ENCODE measurements around the gene CMBL. TPM values are rescaled to one million over a fixed set of nuclear protein-coding genes. Genes with fewer than 3 reads are reported as not detected.

The CMBL gene
- total RNA-seq, 2 experiments from 2014 or later, result 0.36 TPM; not detected in 1

DNA sequence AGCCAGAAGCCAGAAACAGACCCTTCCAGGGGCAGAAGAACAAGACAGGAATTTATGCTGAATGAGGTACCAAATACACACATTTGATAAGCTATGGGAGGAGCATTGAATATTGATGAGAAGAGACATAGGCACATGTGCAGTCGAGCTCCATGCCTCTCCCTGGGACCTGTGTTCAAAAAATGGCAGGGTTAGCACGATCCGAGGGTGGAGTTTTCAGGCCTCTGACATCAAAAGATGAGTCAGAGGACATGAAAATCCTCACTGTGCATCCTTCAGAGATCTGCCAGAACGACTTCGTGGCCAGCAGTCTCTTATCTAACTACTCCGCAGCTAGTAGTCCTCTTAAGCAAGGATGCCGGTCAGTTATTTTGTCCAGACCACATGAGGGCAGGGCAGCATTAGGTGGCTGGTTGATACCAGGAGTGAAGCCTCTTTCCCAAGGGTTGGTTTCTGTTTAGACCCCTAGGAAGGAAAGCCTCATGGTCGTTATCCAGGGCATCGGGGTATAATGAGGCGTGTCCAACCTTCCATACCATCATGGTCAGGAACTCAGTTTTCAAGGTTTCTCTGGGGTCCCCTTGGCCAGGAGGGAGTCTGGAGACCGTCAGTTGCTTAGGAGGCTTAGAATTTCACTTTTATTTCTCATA is 11.6 kb upstream of the CMBL start:
- Histone ChIP-seq H3K27ac (ENCODE audit: low read depth in 1 of 2, low read length in 2 of 2) (no peak overlapping the region), H3K9me3 (ENCODE audit: control insufficient read depth in 1 of 2, insufficient read depth in 1 of 2, low read length in 2 of 2) (no peaks in the 10 kb centered on the region), H3K4me1 (ENCODE audit: insufficient read depth, low read length) (no peaks in the 10 kb centered on the region), H3K4me3 (ENCODE audit: low read length) (no peak overlapping the region), H3K27me3 (ENCODE audit: control insufficient read depth in 1 of 2, insufficient read depth in 2 of 2, low read length in 2 of 2) (no peaks in the 10 kb centered on the region), H3K36me3 (ENCODE audit: insufficient read depth, low read length) (no peaks in the 10 kb centered on the region)
- TF ChIP-seq, protein P1, sequence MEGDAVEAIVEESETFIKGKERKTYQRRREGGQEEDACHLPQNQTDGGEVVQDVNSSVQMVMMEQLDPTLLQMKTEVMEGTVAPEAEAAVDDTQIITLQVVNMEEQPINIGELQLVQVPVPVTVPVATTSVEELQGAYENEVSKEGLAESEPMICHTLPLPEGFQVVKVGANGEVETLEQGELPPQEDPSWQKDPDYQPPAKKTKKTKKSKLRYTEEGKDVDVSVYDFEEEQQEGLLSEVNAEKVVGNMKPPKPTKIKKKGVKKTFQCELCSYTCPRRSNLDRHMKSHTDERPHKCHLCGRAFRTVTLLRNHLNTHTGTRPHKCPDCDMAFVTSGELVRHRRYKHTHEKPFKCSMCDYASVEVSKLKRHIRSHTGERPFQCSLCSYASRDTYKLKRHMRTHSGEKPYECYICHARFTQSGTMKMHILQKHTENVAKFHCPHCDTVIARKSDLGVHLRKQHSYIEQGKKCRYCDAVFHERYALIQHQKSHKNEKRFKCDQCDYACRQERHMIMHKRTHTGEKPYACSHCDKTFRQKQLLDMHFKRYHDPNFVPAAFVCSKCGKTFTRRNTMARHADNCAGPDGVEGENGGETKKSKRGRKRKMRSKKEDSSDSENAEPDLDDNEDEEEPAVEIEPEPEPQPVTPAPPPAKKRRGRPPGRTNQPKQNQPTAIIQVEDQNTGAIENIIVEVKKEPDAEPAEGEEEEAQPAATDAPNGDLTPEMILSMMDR (IDR thresholded peaks at IDR 0.05), result no peak
- intact Hi-C loops (cut with DNase I, micrococcal nuclease), result no loop called here
- no peak overlapping the region for H3K4me3 Mint-ChIP-seq
- no peaks in the 10 kb centered on the region for H3K4me1 Mint-ChIP-seq (ENCODE audit: low read depth)
- H3K9me3 Mint-ChIP-seq, result no peaks in the 10 kb centered on the region
- ATAC-seq (ENCODE audit: poor library complexity) (no peak), DNase-seq (no peak)
- ChIA-PET CTCF (interaction anchor here (0.7 kb wide), 1 partner anchor 38 kb away, joined by 3 read pairs; no protein-coding TSS in a partner anchor), POLR2A (no interaction called here)
- no peaks in the 10 kb centered on the region for H3K36me3 Mint-ChIP-seq (ENCODE audit: low read depth)
- no peak overlapping the region for H3K27ac Mint-ChIP-seq
- no peaks in the 10 kb centered on the region for H3K27me3 Mint-ChIP-seq

DNA sequence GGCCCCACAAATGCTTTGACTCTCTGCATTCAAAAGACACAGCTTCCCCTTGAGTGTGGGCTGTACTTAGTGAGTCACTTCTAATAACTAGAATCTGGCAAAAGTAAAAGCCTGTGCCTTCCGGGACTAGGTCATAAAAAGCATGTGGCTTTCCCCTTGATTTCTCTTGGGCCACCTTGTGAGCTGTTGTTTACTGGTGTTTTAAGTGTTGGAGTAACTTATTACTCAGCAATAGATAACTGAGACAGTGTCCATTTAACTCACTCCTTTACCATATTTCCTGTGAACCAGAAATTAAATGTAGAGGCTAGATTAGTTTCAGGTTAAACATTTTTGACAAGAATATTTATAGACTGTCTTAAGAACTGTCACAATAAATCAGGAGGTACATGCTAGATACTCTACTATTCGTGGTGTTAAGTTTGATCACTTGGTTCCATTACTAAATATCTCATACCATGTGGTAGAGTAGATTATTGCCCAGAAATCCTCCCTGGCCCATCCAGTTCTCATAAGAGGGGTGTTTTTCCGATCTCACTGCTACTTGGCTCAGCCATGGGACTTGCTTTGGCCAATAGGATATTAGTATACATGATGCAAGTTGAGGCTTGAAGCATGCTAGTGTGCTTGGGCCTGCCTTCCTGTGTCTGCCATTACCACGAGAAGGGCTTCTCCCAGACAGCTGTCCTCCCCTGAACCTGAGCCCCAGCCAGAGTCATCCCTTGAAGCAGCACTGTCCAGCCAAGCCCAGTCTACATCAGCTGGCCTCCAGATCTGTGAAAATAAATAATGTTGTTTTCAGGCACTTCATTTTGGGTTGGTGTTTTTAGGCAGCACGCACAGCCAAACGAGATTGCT is 10.4 kb upstream of the CMBL start:
- TF ChIP-seq, protein P1 (IDR thresholded peaks at IDR 0.05), result no peak
- CTCF ChIA-PET, result no interaction called here
- H3K4me3 Mint-ChIP-seq, result no peak overlapping the region

DNA sequence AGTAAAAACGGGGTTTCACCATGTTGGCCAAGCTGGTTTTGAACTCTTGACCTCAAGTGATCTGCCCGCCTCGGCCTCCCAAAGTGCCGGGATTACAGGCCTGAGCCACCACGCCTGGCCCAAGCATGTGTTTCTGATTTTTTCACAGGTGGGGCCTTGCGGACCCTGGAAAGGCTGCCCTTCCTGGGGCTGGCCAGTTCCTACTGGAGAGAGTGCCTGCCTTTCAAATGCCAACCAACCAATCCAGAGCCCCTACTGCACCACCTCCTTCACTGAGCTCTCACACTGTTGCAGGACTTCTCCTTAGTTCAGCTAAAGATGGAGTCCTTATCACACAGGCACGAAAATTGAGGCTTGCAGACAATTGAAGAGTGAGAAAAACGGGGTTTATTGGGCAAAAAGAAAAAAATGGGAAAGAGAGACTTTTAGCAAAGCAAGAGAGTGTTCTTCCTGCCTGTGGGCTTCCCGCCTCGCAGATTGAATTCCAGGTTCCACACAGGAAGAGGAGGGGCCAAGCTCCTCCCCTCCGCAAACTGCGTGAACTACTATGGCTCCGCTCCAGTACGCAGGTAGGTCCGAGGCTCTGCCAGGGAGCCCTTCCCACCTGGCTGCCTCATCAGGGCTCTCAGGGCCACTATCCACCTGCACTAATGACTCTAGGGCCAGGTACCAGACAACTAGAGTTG is 8.3 kb upstream of the CMBL start:
- no peaks in the 10 kb centered on the region for H3K36me3 ChIP-seq (ENCODE audit: insufficient read depth, low read length)
- intact Hi-C loops (cut with DNase I, micrococcal nuclease), result no loop called here
- TF ChIP-seq, protein P1 (IDR thresholded peaks at IDR 0.05), result no peak
- H3K27me3 ChIP-seq (ENCODE audit: control insufficient read depth in 1 of 2, insufficient read depth in 2 of 2, low read length in 2 of 2), result no peaks in the 10 kb centered on the region
- DNase-seq (no peak), ATAC-seq (ENCODE audit: poor library complexity) (no peak)
- H3K9me3 ChIP-seq (ENCODE audit: control insufficient read depth in 1 of 2, insufficient read depth in 1 of 2, low read length in 2 of 2), result no peaks in the 10 kb centered on the region
- H3K4me1 ChIP-seq (ENCODE audit: insufficient read depth, low read length), result no peaks in the 10 kb centered on the region
- POLR2A ChIA-PET, result no interaction called here
- CTCF ChIA-PET, result no interaction called here
- Mint-ChIP-seq H3K36me3 (ENCODE audit: low read depth) (no peaks in the 10 kb centered on the region), H3K9me3 (no peaks in the 10 kb centered on the region), H3K4me3 (no peak overlapping the region), H3K4me1 (ENCODE audit: low read depth) (no peaks in the 10 kb centered on the region), H3K27ac (no peak overlapping the region), H3K27me3 (no peaks in the 10 kb centered on the region)
- no peak overlapping the region for H3K4me3 ChIP-seq (ENCODE audit: low read length)
- H3K27ac ChIP-seq (ENCODE audit: low read depth in 1 of 2, low read length in 2 of 2), result no peak overlapping the region

More for the DNA sequence above, 10.4 kb upstream of the CMBL start:
- DNase-seq, result no peak
- ATAC-seq (ENCODE audit: poor library complexity), result no peak
- Mint-ChIP-seq H3K27me3 (no peaks in the 10 kb centered on the region), H3K36me3 (ENCODE audit: low read depth) (no peaks in the 10 kb centered on the region), H3K9me3 (no peaks in the 10 kb centered on the region), H3K27ac (no peak overlapping the region), H3K4me1 (ENCODE audit: low read depth) (no peaks in the 10 kb centered on the region)
- no peaks in the 10 kb centered on the region for H3K36me3 ChIP-seq (ENCODE audit: insufficient read depth, low read length)
- no peak overlapping the region for H3K4me3 ChIP-seq (ENCODE audit: low read length)
- no peaks in the 10 kb centered on the region for H3K9me3 ChIP-seq (ENCODE audit: control insufficient read depth in 1 of 2, insufficient read depth in 1 of 2, low read length in 2 of 2)
- H3K27ac ChIP-seq (ENCODE audit: low read depth in 1 of 2, low read length in 2 of 2), result no peak overlapping the region
- H3K4me1 ChIP-seq (ENCODE audit: insufficient read depth, low read length), result no peaks in the 10 kb centered on the region
- intact Hi-C loops (cut with DNase I, micrococcal nuclease), result no loop called here
- H3K27me3 ChIP-seq (ENCODE audit: control insufficient read depth in 1 of 2, insufficient read depth in 2 of 2, low read length in 2 of 2), result no peaks in the 10 kb centered on the region
- POLR2A ChIA-PET, result no interaction called here

Measured in CD4-positive, alpha-beta T cell (primary cell).